ENCODE data around the gene MUC13.

The MUC13 gene

DNA sequence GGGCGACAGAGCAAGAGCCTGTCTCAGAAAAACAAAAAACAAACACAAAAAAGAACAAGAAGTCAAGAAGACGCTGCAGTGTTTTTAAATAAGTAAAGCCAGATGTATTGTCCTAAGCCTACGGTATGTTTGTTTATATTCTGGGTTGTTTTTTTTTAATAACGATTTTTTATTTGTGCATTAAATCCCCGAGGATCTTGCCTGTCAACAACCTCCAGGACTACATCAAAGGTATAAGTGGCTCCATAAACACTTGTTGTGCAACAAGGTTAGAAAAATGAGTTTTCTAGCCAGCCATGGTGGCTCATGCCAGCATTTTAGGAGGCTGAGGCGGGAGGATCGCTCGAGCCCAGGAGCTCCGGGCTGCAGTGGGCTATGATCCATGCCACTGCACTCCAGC is 73.5 kb downstream of the MUC13 start:
- DNase-seq = no peak

DNA sequence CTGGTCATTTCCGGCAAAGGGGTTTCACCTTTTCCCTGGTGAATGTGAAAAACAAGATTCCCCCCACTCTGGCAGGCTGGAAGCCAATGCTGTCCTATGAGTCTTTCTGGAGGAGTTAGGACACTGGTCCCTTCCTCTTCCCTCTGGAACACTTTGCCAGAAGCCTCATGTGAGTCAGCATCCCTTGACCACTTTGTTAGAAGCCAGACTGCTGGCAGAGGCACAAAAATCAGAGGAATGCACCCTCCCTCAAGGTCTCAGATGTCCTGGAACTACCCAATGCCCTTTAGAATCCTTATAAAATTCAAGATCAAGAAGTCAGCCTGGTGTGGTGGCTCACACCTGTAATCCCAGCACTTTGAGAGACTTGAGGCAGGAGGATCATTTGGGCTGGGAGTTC is 74.0 kb downstream of the MUC13 start:
- no peak for DNase-seq

DNA sequence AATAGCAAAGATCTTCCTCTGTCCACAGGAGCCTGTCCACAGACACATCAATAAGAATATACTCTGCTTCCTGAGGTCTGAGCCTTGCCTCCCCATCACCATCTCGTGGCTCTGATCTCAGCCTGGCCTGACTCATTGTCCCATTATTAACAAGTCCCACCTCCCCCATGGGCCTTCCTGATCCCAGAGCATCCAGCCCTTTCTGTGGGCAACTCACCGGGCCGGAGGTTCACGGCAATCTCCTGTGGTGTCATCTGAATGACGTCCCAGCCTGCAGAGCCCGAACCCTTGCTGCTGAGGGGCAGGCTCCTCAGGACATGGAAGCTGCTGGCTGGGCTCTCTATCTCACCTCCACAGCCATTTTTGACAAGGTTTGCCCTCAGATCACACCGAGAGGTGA is 75.5 kb downstream of the MUC13 start:
- no peak for DNase-seq

DNA sequence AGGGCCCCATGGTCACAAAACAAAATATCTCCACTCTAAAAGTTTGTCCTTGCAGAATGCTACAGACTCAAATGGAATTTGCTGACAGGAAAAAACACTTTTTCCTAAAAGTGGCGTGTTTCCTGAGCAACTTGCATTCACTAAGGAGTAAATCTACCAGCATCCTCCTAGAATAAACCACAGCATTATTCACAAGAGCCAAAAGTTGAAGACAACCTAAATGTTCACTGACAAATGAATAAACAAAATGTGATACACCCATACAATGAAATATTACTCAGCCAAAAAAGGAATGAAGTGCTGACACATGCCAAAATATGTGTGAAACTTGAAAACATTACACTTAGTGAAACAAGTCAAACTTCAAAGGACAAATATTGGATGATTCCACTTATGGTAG is 76.3 kb downstream of the MUC13 start:
- DNase-seq = no peak

DNA sequence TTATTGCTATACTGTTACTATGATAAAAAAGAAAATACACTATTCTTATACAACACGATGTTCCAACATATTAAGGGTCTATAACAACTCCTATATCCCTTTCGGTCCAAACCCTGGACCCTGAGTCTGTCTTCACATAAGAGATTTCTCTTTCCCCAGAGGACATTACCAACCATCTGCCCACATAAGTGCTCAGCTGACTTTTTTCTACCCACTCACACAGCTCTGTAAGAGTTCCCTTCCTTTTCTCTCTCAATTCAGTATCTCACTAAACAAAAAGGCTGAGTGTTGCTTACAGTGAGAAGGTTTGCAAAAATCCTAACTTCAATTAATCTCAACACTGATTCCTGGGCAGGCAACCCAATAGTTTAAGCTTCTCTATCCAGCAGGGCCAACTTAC is 77.9 kb downstream of the MUC13 start:
- DNase-seq = no peak

All from stimulated activated naive CD4-positive, alpha-beta T cell (primary cell).